ENCODE data around the gene SOS1. TPM values are rescaled to one million over a fixed set of nuclear protein-coding genes. Genes with fewer than 3 reads are reported as not detected.

The SOS1 gene
- total and polyA plus RNA-seq, 5 donors from 2014 or later, result 5.5 to 50.4 (median 12.5) TPM

DNA sequence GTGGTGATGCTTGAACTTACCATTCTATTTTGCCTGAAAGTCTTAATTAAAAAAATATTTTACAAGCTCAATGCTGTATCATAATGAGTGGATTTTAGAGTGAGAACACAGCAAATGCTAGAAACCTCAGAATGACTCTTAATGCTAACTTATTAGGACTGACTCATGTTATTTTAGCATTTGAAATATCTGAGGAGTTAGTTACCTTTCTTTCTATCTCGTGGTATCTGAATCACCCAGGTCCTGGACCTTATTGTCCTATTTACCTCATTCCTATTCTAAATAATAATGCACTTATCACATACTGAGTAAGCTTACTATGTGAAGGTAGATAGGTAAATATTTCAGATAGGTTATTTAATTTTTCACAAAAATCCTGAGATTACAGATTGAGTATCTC lies 70.7 kb downstream of the SOS1 start:
- H3K36me3 Mint-ChIP-seq, result peaks cover 49% of the 10 kb centered on the region
- ATAC-seq (ENCODE audit: low read depth in 2 of 2), result no peak
- Histone ChIP-seq H3K27ac (ENCODE audit: insufficient read depth, low read length, poor library complexity, severe bottlenecking) (no peak overlapping the region), H3K36me3 (ENCODE audit: control insufficient read depth, insufficient read depth, low read length) (peaks cover 36% of the 10 kb centered on the region), H3K27me3 (ENCODE audit: control insufficient read depth, insufficient read depth, low read length) (no peaks in the 10 kb centered on the region), H3K9me3 (ENCODE audit: control insufficient read depth in 2 of 2, low read length in 2 of 2) (no peaks in the 10 kb centered on the region), H3K4me1 (ENCODE audit: control insufficient read depth, insufficient read depth, low read length, poor library complexity, severe bottlenecking) (no peaks in the 10 kb centered on the region), H3K4me3 (ENCODE audit: low read depth, low read length) (no peak overlapping the region)
- no peak overlapping the region for H3K27ac Mint-ChIP-seq
- no peak overlapping the region for H3K4me3 Mint-ChIP-seq
- DNase-seq, result no peak
- peaks cover 0 to 8% (median 2%) of the 10 kb centered on the region in 4 donors for H3K4me1 Mint-ChIP-seq
- H3K9me3 Mint-ChIP-seq, result no peaks in the 10 kb centered on the region
- H3K27me3 Mint-ChIP-seq, result no peaks in the 10 kb centered on the region

DNA sequence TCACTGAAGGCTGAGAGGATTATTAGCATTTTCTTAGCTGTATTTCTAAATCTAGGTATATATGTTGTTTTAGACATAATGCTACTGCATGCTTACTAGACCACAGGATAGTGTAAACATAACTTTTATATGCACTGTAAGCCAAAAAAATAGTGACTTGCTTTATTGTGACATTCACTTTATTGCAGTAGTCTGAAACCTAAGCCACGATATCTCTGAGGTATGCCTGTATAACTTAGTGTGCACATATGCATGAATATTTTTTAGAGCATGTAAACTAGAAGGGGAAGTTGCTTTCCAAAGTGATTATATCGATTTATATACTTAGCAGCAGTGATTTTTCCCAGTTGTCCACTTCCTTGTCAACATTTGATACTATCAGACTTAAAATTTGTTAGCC lies 81.8 kb downstream of the SOS1 start:
- Mint-ChIP-seq H3K27ac (peak overlapping the region in 1 of 3 donors; percentile 5), H3K27me3 (no peaks in the 10 kb centered on the region), H3K4me1 (peaks cover 0 to 11% (median 0%) of the 10 kb centered on the region in 4 donors), H3K9me3 (no peaks in the 10 kb centered on the region), H3K36me3 (peaks cover 9% of the 10 kb centered on the region), H3K4me3 (no peak overlapping the region)
- Histone ChIP-seq H3K27me3 (ENCODE audit: control insufficient read depth, insufficient read depth, low read length) (no peaks in the 10 kb centered on the region), H3K4me3 (ENCODE audit: low read depth, low read length) (no peak overlapping the region), H3K4me1 (ENCODE audit: control insufficient read depth, insufficient read depth, low read length, poor library complexity, severe bottlenecking) (no peaks in the 10 kb centered on the region), H3K9me3 (ENCODE audit: control insufficient read depth in 2 of 2, low read length in 2 of 2) (no peaks in the 10 kb centered on the region), H3K27ac (ENCODE audit: insufficient read depth, low read length, poor library complexity, severe bottlenecking) (no peak overlapping the region), H3K36me3 (ENCODE audit: control insufficient read depth, insufficient read depth, low read length) (peaks cover 9% of the 10 kb centered on the region)
- ATAC-seq (ENCODE audit: low read depth in 2 of 2), result no peak
- DNase-seq, result no peak

DNA sequence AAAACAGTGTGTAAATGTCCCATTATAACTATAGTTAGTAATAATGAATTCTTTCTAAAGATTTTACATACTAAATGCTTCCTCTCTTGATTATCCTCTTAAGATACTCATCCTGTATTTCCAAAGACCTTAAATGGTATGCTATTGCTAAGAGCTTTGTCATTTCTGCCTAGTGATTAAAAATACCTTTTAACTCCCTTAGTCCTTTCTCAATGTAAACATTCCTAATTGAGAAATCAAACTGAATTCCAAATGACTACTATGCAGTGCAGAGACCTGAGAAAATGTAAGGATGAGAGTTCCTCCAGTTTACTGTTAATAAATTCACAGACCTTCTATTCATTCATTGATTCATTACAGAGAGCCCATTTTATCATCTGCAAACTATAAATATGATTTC lies 86.9 kb downstream of the SOS1 start:
- DNase-seq (no peak), ATAC-seq (ENCODE audit: low read depth in 2 of 2) (no peak)
- Mint-ChIP-seq H3K27ac (no peak overlapping the region), H3K9me3 (no peaks in the 10 kb centered on the region), H3K4me1 (peaks cover 0 to 9% (median under 1%) of the 10 kb centered on the region in 4 donors), H3K36me3 (peaks cover 23% of the 10 kb centered on the region), H3K27me3 (no peaks in the 10 kb centered on the region), H3K4me3 (no peak overlapping the region)
- Histone ChIP-seq H3K4me1 (ENCODE audit: control insufficient read depth, insufficient read depth, low read length, poor library complexity, severe bottlenecking) (no peaks in the 10 kb centered on the region), H3K9me3 (ENCODE audit: control insufficient read depth in 2 of 2, low read length in 2 of 2) (no peaks in the 10 kb centered on the region), H3K27ac (ENCODE audit: insufficient read depth, low read length, poor library complexity, severe bottlenecking) (no peak overlapping the region), H3K27me3 (ENCODE audit: control insufficient read depth, insufficient read depth, low read length) (no peaks in the 10 kb centered on the region), H3K4me3 (ENCODE audit: low read depth, low read length) (no peak overlapping the region), H3K36me3 (ENCODE audit: control insufficient read depth, insufficient read depth, low read length) (peaks cover 25% of the 10 kb centered on the region)

DNA sequence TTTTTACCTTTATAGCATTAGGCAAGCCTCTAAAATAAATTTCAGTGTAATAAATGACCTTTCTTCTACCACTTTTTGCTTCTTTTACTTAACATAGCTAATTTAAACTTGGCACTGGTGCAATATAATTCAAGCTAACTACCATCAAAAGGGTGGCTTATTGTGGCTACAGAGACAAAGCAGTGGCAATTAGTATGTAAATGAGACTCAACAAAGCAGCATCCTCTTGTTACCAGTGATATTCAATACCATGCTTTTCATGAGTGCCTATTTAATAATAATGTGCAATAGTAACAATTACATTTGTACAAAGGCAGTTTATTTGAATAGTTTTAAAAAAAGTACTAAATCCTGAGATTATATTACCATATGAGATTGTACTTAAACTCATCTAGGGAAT lies 93.4 kb downstream of the SOS1 start:
- H3K27me3 Mint-ChIP-seq, result no peaks in the 10 kb centered on the region
- peaks cover 29% of the 10 kb centered on the region for H3K36me3 Mint-ChIP-seq
- no peak overlapping the region for H3K27ac Mint-ChIP-seq
- Histone ChIP-seq H3K27me3 (ENCODE audit: control insufficient read depth, insufficient read depth, low read length) (no peaks in the 10 kb centered on the region), H3K27ac (ENCODE audit: insufficient read depth, low read length, poor library complexity, severe bottlenecking) (no peak overlapping the region), H3K36me3 (ENCODE audit: control insufficient read depth, insufficient read depth, low read length) (peaks cover 26% of the 10 kb centered on the region), H3K9me3 (ENCODE audit: control insufficient read depth in 2 of 2, low read length in 2 of 2) (no peaks in the 10 kb centered on the region), H3K4me1 (ENCODE audit: control insufficient read depth, insufficient read depth, low read length, poor library complexity, severe bottlenecking) (no peaks in the 10 kb centered on the region), H3K4me3 (ENCODE audit: low read depth, low read length) (no peak overlapping the region)
- H3K4me3 Mint-ChIP-seq, result no peak overlapping the region
- ATAC-seq (ENCODE audit: low read depth in 2 of 2), result no peak
- DNase-seq, result no peak
- H3K4me1 Mint-ChIP-seq, result peaks cover 0 to 11% (median 4%) of the 10 kb centered on the region in 4 donors
- no peaks in the 10 kb centered on the region for H3K9me3 Mint-ChIP-seq

DNA sequence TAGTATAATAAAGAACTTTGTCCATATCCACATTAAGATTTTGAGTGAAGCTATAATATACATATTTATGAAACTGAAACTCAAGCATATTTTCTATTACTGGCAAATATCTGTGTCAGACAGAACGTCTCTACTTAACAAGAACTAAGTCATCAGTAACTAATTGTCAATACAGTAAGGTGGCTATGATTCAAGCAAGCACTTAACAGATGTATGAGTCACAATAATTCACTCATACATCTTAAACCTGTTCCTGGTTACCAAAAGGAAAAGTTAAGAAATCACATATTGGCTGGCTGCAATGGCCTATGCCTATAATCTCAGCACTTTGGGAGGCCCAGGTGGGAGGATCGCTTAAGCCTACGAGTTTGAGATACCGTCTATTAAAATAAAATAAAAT lies 96.0 kb downstream of the SOS1 start:
- no peaks in the 10 kb centered on the region for H3K27me3 Mint-ChIP-seq

DNA sequence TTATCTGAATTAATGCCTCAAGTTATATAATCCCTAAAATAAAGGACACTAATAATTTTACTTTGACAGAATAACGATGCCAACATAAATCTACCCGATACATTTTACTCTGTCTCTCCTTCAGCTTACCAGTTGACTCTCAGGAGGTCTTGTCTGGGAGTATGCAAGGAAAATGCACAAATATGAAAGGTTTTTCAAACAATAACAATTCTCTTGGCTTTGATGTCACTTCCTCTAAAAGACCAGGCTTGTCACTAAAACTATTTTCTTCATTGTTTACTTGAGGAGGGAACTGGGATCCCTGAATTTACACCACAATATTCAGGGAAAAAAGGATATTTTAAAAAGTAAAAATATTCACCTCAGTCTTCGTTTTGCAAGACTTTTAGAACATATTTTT lies 97.2 kb downstream of the SOS1 start:
- Mint-ChIP-seq H3K9me3 (no peaks in the 10 kb centered on the region), H3K4me1 (peaks cover 0 to 13% (median 3%) of the 10 kb centered on the region in 4 donors), H3K4me3 (no peak overlapping the region), H3K27me3 (no peaks in the 10 kb centered on the region), H3K27ac (no peak overlapping the region), H3K36me3 (peaks cover 18% of the 10 kb centered on the region)
- no peaks in the 10 kb centered on the region for H3K9me3 ChIP-seq (ENCODE audit: control insufficient read depth in 2 of 2, low read length in 2 of 2)
- H3K4me1 ChIP-seq (ENCODE audit: control insufficient read depth, insufficient read depth, low read length, poor library complexity, severe bottlenecking), result no peaks in the 10 kb centered on the region
- peaks cover 20% of the 10 kb centered on the region for H3K36me3 ChIP-seq (ENCODE audit: control insufficient read depth, insufficient read depth, low read length)
- ATAC-seq (ENCODE audit: low read depth in 2 of 2) (no peak), DNase-seq (no peak)
- no peaks in the 10 kb centered on the region for H3K27me3 ChIP-seq (ENCODE audit: control insufficient read depth, insufficient read depth, low read length)
- H3K4me3 ChIP-seq (ENCODE audit: low read depth, low read length), result no peak overlapping the region
- no peak overlapping the region for H3K27ac ChIP-seq (ENCODE audit: insufficient read depth, low read length, poor library complexity, severe bottlenecking)

More for the DNA sequence above, 96.0 kb downstream of the SOS1 start:
- ATAC-seq (ENCODE audit: low read depth in 2 of 2) (no peak), DNase-seq (no peak)
- Histone ChIP-seq H3K4me3 (ENCODE audit: low read depth, low read length) (no peak overlapping the region), H3K27me3 (ENCODE audit: control insufficient read depth, insufficient read depth, low read length) (no peaks in the 10 kb centered on the region), H3K36me3 (ENCODE audit: control insufficient read depth, insufficient read depth, low read length) (peaks cover 24% of the 10 kb centered on the region), H3K9me3 (ENCODE audit: control insufficient read depth in 2 of 2, low read length in 2 of 2) (no peaks in the 10 kb centered on the region), H3K4me1 (ENCODE audit: control insufficient read depth, insufficient read depth, low read length, poor library complexity, severe bottlenecking) (no peaks in the 10 kb centered on the region), H3K27ac (ENCODE audit: insufficient read depth, low read length, poor library complexity, severe bottlenecking) (no peak overlapping the region)
- peaks cover 14% of the 10 kb centered on the region for H3K36me3 Mint-ChIP-seq
- no peak overlapping the region for H3K27ac Mint-ChIP-seq
- H3K4me1 Mint-ChIP-seq, result peaks cover 0 to 9% (median 3%) of the 10 kb centered on the region in 4 donors
- no peak overlapping the region for H3K4me3 Mint-ChIP-seq
- no peaks in the 10 kb centered on the region for H3K9me3 Mint-ChIP-seq

DNA sequence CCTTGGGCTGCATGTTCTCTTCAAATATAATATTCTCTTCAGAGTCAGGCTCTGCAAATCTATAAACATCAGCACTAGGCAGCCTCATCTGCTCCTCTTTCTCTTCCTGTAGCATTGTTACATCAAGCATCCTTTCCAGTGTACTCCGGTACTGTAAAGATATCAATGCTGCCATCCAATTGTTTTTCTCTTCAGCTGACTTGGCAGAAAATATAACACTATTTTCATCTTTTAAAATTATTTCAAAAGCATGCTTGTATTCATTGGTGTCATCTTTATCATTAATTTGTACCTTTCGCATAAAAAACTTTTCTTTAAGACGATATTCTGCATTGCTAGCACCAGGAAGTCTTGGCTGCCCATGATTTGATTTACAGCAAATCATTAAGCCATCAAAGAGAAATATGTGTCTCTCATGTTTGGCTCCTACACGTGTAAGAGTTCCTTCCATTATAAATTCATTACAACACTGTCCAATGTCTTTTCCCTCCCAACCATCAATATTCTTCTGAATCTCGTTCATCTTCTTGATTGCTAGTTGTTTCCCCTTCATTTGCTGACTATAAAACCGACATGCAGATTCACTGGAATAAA lies 98.1 kb downstream of the SOS1 start:
- Mint-ChIP-seq H3K4me1 (peaks cover 0 to 16% (median 3%) of the 10 kb centered on the region in 4 donors), H3K9me3 (no peaks in the 10 kb centered on the region), H3K4me3 (no peak overlapping the region), H3K27ac (no peak overlapping the region), H3K27me3 (no peaks in the 10 kb centered on the region), H3K36me3 (peaks cover 13% of the 10 kb centered on the region)
- no peaks in the 10 kb centered on the region for H3K27me3 ChIP-seq (ENCODE audit: control insufficient read depth, insufficient read depth, low read length)
- no peak for ATAC-seq (ENCODE audit: low read depth in 2 of 2)
- no peak overlapping the region for H3K4me3 ChIP-seq (ENCODE audit: low read depth, low read length)
- no peaks in the 10 kb centered on the region for H3K9me3 ChIP-seq (ENCODE audit: control insufficient read depth in 2 of 2, low read length in 2 of 2)
- no peak overlapping the region for H3K27ac ChIP-seq (ENCODE audit: insufficient read depth, low read length, poor library complexity, severe bottlenecking)
- H3K36me3 ChIP-seq (ENCODE audit: control insufficient read depth, insufficient read depth, low read length), result peaks cover 16% of the 10 kb centered on the region
- H3K4me1 ChIP-seq (ENCODE audit: control insufficient read depth, insufficient read depth, low read length, poor library complexity, severe bottlenecking), result no peaks in the 10 kb centered on the region
- no peak for DNase-seq

DNA sequence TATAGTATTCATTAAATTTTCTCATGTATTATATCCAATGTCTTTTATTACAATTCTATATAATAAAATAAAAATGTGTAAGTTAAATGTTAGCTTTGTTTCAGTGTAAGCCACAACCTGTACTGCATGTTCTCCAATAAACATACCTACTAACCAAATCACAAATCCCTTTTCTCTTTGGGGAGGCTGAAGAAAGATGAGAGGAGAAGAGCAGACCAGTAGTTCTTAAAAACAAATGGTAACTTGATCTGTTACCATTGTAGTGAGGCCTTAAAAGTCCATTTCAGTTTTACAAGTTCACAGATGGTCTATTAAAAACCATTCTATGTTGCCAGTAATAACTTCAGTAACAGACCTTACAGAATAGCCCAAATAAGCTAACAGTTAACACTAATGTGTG lies 100.5 kb downstream of the SOS1 start:
- Mint-ChIP-seq H3K4me1 (peaks cover 0 to 16% (median 6%) of the 10 kb centered on the region in 4 donors), H3K27me3 (no peaks in the 10 kb centered on the region), H3K36me3 (peaks cover 20% of the 10 kb centered on the region), H3K27ac (no peak overlapping the region), H3K9me3 (no peaks in the 10 kb centered on the region), H3K4me3 (no peak overlapping the region)
- Histone ChIP-seq H3K9me3 (ENCODE audit: control insufficient read depth in 2 of 2, low read length in 2 of 2) (no peaks in the 10 kb centered on the region), H3K27ac (ENCODE audit: insufficient read depth, low read length, poor library complexity, severe bottlenecking) (no peak overlapping the region), H3K36me3 (ENCODE audit: control insufficient read depth, insufficient read depth, low read length) (peaks cover 14% of the 10 kb centered on the region), H3K27me3 (ENCODE audit: control insufficient read depth, insufficient read depth, low read length) (no peaks in the 10 kb centered on the region), H3K4me3 (ENCODE audit: low read depth, low read length) (no peak overlapping the region), H3K4me1 (ENCODE audit: control insufficient read depth, insufficient read depth, low read length, poor library complexity, severe bottlenecking) (no peaks in the 10 kb centered on the region)
- no peak for ATAC-seq (ENCODE audit: low read depth in 2 of 2)
- no peak for DNase-seq
